Activated CD8-positive, alpha-beta memory T cell treated with anti-CD3 and anti-CD28 coated beads for 36 hours (primary cell): Measurements from ENCODE around the gene NINJ2. TPM values are rescaled to one million over a fixed set of nuclear protein-coding genes. Genes with fewer than 3 reads are reported as not detected.

Source experiments
- CTCF ChIA-PET: fragments of 350-600 bp; sonication (Branson Sonifier 250); formaldehyde crosslinking; loops from one replicate; lab custom pipeline; 2021; ENCODE audit warnings: antibody characterized with exemption; lab: Charles Lee
- POLR2A ChIA-PET: fragments of 350-600 bp; sonication (Branson Sonifier 250); formaldehyde crosslinking; loops from one replicate; lab custom pipeline; 2021; ENCODE audit warnings: antibody characterized with exemption; lab: Charles Lee
- total RNA-seq, 2 experiments: library from RNA; stranded (reverse); gene quantifications; one replicate each; pipeline ENCODE4 v1.2.3, GENCODE V29; 2021

Gene NINJ2
- total RNA-seq, 2 experiments from 2014 or later = 2.1 to 2.3 TPM

GRCh38 chr12:678747-679712 is 15.8 kb upstream of the NINJ2 start:
- POLR2A ChIA-PET = no interaction called here
- CTCF ChIA-PET = interaction anchor here (1.1 to 1.6 kb wide), 3 partner anchors 12 to 132 kb away, joined by 3 to 4 read pairs (median 4); no protein-coding TSS in a partner anchor

- ChIA-PET POLR2A (interaction anchor here (0.6 kb wide), 1 partner anchor 53 kb away, joined by 5 read pairs; no protein-coding TSS in a partner anchor), CTCF (interaction anchor here (0.9 kb wide), 1 partner anchor 52 kb away, joined by 3 read pairs; no protein-coding TSS in a partner anchor)
These were observed 12.3 kb upstream of the NINJ2 start for GRCh38 chr12:675562-675961.

- ChIA-PET POLR2A (no interaction called here), CTCF (interaction anchor here (0.9 to 2.0 kb wide), 6 partner anchors 9 to 120 kb away, joined by 3 to 6 read pairs (median 4); no protein-coding TSS in a partner anchor)
These were observed 11.1 kb upstream of the NINJ2 start for GRCh38 chr12:674272-674781.

GRCh38 chr12:673849-674248 is 10.6 kb upstream of the NINJ2 start:
- CTCF ChIA-PET = interaction anchor here (0.9 to 2.0 kb wide), 6 partner anchors 10 to 121 kb away, joined by 3 to 6 read pairs (median 4); no protein-coding TSS in a partner anchor
- POLR2A ChIA-PET = no interaction called here

- ChIA-PET CTCF (interaction anchor here (1.3 to 4.9 kb wide), 6 partner anchors 8 to 280 kb away, joined by 3 to 41 read pairs (median 6); partner anchors contain the start of genes RAD52 and WNK1), POLR2A (interaction anchor here (0.7 to 1.5 kb wide), 2 partner anchors 12 to 16 kb away, joined by 4 to 6 read pairs; no protein-coding TSS in a partner anchor)
These were observed 6.3 kb upstream of the NINJ2 start for GRCh38 chr12:669576-669945.

- ChIA-PET CTCF (interaction anchor here (1.0 to 4.9 kb wide), 6 partner anchors 9 to 281 kb away, joined by 3 to 41 read pairs (median 6); partner anchors contain the start of genes RAD52 and WNK1), POLR2A (interaction anchor here (1.0 to 1.5 kb wide), 4 partner anchors 17 to 127 kb away, joined by 3 to 6 read pairs (median 5); no protein-coding TSS in a partner anchor)
These were observed 4.8 kb upstream of the NINJ2 start for GRCh38 chr12:668090-668481.

- CTCF ChIA-PET = interaction anchor here (0.9 to 4.9 kb wide), 9 partner anchors 10 to 97 kb away, joined by 3 to 41 read pairs (median 6); partner anchors contain the start of gene WNK1
- POLR2A ChIA-PET = interaction anchor here (0.9 to 1.4 kb wide), 2 partner anchors 57 to 85 kb away, joined by 3 read pairs; no protein-coding TSS in a partner anchor
These were observed 3.6 kb upstream of the NINJ2 start for GRCh38 chr12:666766-667308.

GRCh38 chr12:666066-666465 is 2.8 kb upstream of the NINJ2 start:
- ChIA-PET POLR2A (no interaction called here), CTCF (interaction anchor here (1.6 to 4.9 kb wide), 4 partner anchors 9 to 90 kb away, joined by 3 to 41 read pairs (median 8); partner anchors contain the start of gene WNK1)

- POLR2A ChIA-PET = no interaction called here
- CTCF ChIA-PET = no interaction called here
These were observed 1.5 kb upstream of the NINJ2 start for GRCh38 chr12:664779-665092.

- POLR2A ChIA-PET = no interaction called here
- CTCF ChIA-PET = no interaction called here
These were observed 982 bp upstream of the NINJ2 start for GRCh38 chr12:664075-664778.

GRCh38 chr12:662566-663292 is 516 bp downstream of the NINJ2 start:
- ChIA-PET POLR2A (no interaction called here), CTCF (interaction anchor here (1.0 to 1.2 kb wide), 3 partner anchors 20 to 455 kb away, joined by 3 to 5 read pairs (median 3); no protein-coding TSS in a partner anchor)

GRCh38 chr12:661720-662486 is 1.3 kb downstream of the NINJ2 start:
- POLR2A ChIA-PET = no interaction called here
- CTCF ChIA-PET = interaction anchor here (1.1 kb wide), 1 partner anchor 23 kb away, joined by 3 read pairs; no protein-coding TSS in a partner anchor

- ChIA-PET CTCF (interaction anchor here (1.3 to 1.5 kb wide), 2 partner anchors 29 to 92 kb away, joined by 3 to 5 read pairs; no protein-coding TSS in a partner anchor), POLR2A (no interaction called here)
These were observed 4.1 kb downstream of the NINJ2 start for GRCh38 chr12:659090-659683.

GRCh38 chr12:650983-651382 is 12.3 kb downstream of the NINJ2 start:
- POLR2A ChIA-PET = no interaction called here
- CTCF ChIA-PET = interaction anchor here (1.3 kb wide), 1 partner anchor 100 kb away, joined by 4 read pairs; no protein-coding TSS in a partner anchor

- ChIA-PET POLR2A (no interaction called here), CTCF (no interaction called here)
These were observed 15.7 kb downstream of the NINJ2 start for GRCh38 chr12:647385-648085.
